Lung microvascular endothelial cell (primary cell): ENCODE measurements around the gene RFK. TPM values are rescaled to one million over a fixed set of nuclear protein-coding genes. Genes with fewer than 3 reads are reported as not detected.
"Not testable (repeated sequence)": the region's sequence is repeated elsewhere in the genome, so short reads cannot be mapped to it uniquely, and the experiment has no call there.

Source experiments
- DNase-seq, 2 donors: peaks; one replicate each; pipeline versions ENCODE4 v3.0.0 to v3.0.0-alpha.2; 2010; ENCODE audit warnings: low read depth in 2 of 2
- total RNA-seq: library from RNA; depleted of rRNA; stranded (reverse); fragments of >200 nt; gene quantifications from 2 replicates; pipeline ENCODE4 v1.2.1, GENCODE V29; 2014

RFK gene
- total RNA-seq, 1 donor from 2014 or later, result 53.4 TPM

DNA sequence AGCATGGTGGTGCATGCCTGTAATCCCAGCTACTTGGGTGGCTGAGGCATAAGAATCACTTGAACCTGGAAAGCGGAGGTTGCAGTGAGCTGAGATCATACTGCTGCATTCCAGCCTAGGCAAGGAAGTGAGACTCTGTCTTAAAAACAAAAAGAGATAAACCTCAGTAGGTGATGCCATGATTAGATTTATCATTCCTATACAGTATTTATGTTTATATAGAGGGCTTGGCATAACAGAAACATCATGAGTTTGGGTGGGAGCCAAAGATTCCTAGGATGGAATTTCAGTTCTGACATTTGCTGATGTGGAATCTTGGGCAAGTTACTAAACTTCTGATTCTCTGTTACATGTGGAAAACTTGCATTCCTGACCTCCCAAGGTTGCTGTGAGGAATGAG, 22.3 kb downstream of the RFK start:
- peak; percentile 25 to 43 for DNase-seq

DNA sequence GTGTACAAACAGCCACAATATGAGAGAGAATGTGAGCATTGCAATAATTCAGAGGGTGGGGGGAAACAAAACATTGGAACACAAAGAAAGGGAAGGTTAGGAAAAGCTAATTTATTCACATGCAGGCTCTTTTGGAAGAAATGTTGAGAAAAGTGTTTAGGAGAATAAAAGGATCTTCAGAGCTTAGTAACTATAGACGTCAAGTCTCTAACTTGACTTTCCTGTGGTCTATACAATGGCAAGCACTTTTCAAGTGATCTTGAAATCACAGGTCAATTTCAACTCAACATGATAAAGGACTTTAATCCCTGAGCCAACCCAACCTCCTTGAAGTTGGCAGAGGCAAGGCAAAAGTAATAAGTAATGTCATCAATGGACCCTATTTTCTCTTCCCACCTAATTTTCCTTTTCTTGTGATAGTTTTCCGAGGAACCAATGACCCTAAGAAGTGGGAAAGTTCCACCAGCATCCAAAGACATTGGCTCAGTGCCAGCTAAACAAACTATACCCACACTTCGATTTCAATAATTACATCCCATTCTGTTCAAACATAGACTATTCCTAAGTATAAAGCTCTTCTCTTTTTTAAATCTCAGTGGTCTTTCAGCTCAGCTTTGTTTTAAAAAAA, 23.7 kb downstream of the RFK start:
- DNase-seq, result no peak

- DNase-seq, result peak; percentile 51 to 53
Observed at GRCh38 chr9:76369583-76369982, 24.6 kb downstream of the RFK start.

- no peak for DNase-seq
Observed at GRCh38 chr9:76366275-76366674, 28.0 kb downstream of the RFK start.

- DNase-seq, result peak; percentile 20 to 24
Observed at GRCh38 chr9:76365028-76365427, 29.2 kb downstream of the RFK start.

GRCh38 chr9:76363032-76363395, 31.2 kb downstream of the RFK start:
- no peak for DNase-seq

GRCh38 chr9:76362332-76363031, 31.7 kb downstream of the RFK start:
- DNase-seq, result not testable (repeated sequence)

DNA sequence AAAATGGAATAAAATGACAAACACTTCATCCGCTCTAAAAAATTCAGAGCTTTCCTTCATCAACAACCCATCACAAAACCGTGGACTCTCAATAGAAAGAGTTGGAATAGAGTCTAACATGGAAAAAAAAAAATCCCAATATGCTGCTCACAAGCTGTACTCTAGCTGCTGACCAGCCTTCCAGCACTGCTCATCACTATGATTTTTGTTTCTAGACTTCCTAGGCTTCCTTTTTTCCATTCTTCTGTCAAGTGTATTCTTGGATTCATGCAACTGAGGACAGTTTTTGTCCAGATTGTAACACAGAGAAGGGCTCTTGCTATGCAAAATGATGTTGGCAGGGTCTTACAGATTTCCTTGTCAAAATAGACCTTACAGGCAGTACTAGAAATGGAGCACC, 34.5 kb downstream of the RFK start:
- DNase-seq, result no peak

DNA sequence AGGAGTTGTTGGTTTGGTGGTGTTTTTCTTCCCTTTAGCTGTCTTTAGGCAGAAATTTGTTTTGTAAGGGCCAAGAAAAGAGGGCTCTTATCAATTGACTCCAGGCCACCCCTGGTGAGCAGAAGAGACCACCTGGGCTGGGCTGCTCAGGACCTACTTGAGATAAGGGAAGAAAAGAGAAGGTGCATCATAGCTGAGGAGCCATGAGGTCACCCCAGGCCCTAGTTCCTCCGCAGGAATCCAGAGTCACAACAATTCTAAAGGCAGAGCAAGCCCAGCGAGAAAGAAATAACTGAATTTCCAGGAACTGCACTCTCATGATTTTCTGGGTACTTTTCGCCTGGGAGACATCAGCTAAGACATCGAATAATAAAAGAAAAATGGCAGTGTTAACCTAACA, 34.9 kb downstream of the RFK start:
- DNase-seq, result no peak

DNA sequence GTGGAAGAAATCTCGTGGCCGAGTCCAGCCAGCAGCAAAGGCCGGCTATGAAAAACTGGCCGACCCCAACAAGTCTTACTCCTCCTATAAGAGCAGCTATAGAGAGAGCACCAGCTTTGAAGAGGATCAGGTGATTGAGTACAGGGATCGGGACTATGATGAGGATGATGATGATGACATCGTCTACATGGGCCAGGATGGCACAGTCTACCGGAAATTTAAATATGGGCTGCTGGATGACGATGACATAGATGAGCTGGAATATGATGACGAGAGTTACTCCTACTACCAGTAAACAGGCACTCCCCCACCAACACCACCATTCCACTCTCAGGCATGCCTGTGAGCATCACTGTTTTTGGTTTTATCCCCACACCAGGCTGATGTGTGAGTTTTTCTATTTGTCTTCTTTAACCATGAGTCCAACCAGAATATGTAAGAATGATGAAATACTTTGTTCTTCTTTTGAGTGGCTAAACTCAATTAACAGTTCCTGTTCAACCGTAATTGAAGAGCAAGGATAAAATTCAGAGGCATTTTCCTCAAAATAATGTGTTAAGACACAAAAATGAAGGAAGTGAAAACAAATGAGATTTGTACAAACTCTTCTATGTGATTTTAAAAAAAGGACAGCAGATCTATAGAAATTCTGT, 35.5 kb downstream of the RFK start:
- DNase-seq, result no peak

- no peak for DNase-seq
Observed at GRCh38 chr9:76357555-76357954, 36.7 kb downstream of the RFK start.

- DNase-seq, result no peak
Observed at GRCh38 chr9:76355886-76356285, 38.3 kb downstream of the RFK start.

- no peak for DNase-seq
Observed at GRCh38 chr9:76354221-76354620, 40.0 kb downstream of the RFK start.

- no peak for DNase-seq
Observed at GRCh38 chr9:76353280-76353679, 40.9 kb downstream of the RFK start.

- DNase-seq, result no peak
Observed at GRCh38 chr9:76352026-76352620, 42.1 kb downstream of the RFK start.

DNA sequence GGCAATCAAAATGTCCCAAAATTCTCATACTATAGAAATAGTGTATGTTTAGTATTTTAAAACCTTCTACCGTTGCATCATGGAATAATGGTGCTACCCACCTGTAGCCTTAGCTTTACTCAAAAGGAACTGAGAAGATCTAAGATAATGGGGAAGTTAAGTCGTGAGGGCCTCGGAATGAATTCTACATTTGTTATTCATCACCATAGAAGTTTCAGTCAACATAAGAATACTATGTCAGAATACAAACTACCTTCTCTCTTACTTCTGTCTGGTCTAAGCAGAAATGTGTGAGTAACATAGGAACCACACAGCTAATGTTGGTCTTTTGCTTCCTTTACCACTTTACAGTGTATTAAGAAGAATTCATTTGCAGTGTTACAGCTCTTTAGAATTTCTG, 43.2 kb downstream of the RFK start:
- no peak for DNase-seq

DNA sequence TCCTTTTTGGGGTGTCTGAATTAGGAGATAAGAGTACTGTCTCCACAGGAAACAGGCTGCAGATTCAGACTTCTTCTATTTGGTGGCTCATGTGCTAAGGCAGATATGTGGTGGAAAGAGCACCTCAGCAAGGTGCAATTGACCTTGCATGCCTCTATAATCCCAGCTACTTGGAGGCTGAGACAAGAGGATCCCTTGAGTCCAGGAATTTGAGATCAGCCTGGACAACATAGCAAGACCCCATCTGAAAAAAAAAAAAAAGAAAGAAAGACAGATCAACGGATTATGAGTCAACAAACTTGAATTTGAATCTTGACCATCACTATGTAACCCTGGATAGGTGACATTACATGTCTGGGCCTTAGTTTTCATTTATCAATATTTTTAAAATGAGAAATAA, 44.4 kb downstream of the RFK start:
- no peak for DNase-seq

GRCh38 chr9:76342858-76343257, 51.4 kb downstream of the RFK start:
- no peak for DNase-seq

DNA sequence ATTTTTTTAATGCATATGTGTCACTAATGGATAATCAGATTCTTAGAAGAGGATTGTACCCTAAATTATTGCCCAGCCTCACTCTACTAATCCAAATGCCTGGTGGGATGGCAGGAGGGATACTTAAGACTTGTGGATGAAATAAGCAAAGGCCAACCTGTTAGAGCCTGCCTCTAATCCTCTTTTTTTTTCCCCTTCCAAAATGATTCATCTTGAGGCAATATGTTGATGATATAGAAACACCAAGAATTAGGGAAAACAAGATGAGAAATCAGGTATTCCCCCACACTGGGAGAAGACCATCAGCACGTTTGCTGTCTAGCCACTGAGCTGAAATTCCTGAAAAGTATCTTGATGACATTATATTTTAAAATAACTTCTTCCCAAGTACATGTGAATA, 52.0 kb downstream of the RFK start:
- DNase-seq, result no peak

- no peak for DNase-seq
Observed at GRCh38 chr9:76341616-76342015, 52.6 kb downstream of the RFK start.

GRCh38 chr9:76338418-76338817, 55.8 kb downstream of the RFK start:
- no peak for DNase-seq

DNA sequence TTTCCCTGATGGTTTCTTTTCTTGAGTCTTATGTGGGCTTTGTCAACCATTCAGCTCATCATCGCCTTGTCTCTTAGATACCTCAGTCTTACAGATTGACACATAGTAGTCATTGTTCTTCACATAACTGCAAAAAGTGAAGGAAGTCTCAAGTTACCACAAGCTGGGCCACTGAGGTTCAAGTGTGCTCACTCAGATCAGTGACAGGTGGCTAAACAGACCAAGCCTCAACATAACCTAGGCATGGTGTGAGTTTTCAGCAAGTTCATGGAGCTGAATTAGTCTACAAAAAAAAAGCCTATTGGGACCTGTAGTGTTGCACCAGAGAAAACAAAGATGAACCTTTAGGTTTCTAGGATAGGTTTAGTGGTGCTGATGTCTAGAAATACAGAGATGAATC, 58.2 kb downstream of the RFK start:
- no peak for DNase-seq
